Measurements from ENCODE around the gene SAMD4A.
A peak's percentile ranks its signal among the peaks of the same experiment; 100 is the strongest.

Gene SAMD4A

DNA sequence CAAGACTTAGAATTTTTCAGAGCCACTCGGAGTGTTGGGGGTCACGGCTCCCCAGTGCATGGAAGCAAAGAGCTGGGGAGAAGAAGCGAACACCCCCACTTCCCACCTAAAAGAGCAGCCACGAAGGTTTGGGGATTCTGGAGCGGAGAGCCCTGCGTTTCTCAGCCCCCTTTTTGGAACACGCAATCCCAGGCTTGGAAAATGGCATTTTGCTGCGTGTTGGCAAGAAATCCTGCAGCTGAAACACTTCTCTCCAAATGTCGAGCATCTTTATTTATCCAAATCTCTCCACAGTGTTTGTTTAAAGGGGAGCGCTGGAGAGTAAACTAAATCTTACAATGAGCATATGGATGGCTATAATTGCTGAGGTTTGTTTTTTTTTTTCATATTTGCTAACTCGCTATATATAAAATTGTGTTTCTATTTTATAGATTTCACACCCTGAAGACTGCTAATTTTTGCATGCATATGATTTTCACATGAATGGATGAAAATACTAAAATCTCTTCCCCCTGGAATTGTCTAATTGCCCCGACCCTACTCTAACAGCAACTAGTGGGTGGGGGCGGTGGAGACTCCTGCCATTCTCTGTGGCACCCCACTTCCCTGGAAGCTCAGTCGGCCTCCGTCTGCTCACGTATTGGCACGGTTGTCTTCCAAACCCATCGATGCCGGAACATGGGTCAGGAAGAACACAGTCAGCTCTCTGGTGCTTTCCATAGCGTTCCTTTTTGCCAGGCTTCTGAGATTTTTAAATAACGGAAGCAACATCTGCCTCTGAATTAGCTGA lies 215.2 kb downstream of the SAMD4A start:
- no peak for DNase-seq (ENCODE audit: low read depth in 2 of 2)

DNA sequence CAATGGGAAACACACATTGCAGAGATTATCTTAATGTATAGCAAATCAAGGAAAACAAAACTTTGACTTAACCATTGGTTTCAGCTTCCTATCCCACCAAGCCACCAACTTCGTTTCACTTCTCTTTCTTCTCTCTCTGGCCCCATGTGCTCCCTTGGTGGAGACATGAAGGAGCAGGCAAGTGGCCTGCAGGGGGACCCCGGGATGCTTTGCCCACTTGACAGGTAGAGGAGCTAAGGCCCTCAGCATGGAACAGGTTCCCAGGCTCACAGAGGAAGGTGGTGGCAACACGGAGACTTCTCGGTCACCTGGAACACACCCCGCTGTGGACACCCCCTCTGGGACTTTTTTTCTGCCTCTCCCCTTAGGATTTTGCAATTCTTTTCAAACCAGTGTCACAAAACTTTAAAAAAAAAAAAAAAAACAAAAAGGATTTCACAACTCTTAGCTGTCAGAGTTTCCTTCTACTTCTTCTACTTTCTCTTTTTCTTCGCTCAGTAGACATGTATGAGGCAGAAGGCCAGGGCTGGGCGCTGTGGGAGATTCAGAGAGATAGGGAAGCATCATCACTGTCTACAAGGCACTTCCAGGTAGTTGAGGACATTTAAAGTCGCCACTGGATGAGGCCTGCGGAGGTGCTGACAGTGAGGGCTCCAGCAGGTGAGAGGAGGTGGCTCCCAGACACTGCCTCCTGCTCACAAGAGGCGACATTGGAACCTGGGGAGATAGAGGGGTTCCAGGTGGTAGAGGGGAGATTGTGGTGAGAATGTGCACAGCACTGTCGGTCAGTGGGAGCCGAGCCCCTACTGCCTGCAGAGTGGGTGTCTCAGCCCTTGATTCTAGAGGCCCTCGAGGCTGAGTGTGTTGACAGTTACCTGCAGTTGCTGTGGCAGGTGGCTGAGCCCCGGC lies 216.1 kb downstream of the SAMD4A start:
- DNase-seq (ENCODE audit: low read depth in 2 of 2) = no peak

DNA sequence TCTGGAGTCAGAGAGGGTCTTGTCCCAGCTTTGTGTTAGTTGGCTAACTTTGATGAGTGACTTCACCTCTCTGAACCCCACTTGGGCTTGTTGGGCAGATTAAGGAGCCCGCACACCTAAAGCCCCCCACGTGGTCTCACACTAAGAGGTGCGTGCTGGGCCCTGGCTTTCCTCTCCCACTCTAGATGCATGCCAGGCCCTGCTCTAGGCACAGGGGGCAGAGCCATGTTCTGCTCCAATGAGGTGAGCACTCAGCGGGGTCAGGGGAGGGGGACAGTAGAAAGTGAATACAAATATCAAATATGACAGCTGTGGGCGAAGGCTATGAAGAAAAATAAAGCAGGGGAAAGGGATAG lies 216.7 kb downstream of the SAMD4A start:
- no peak for DNase-seq (ENCODE audit: low read depth in 2 of 2)

DNA sequence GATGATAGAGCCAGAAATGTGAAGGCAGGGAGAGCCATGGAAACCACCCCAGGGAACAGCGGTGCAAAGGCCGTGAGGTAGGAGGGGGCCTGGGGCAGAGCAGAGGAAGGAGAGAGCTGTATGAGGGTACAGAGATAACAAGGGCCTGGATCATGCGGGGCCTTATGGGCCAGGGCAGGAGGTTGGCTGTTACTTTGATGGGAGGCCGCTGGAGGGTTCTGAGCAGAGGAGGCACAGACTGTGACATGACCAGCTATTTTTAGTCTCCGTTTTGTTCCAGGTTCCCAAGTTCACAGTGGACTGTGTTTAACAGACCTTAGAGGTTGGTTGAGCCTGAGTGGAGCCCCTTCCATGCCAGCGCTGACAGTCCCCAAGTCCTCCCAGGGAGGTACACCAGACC lies 217.1 kb downstream of the SAMD4A start:
- no peak for DNase-seq (ENCODE audit: low read depth in 2 of 2)

DNA sequence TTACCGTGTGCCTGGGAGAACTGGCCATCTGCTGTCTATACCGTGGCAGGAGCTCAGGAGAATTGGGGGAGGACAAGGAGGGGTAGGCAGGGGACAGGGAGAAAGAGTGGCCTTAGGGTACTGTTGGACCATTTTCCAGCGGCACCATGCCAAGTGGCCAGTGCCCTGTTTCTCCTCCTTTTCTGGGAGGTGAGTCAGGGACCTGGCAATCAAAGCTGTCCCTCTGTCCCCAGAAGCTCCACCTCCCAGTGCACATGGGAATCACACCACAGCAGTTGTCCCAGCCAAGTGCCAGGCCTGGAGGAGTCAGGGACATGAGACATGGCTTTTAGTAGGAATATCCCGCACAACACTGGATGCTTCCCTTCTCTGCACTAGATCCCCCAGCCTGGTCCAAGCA lies 217.7 kb downstream of the SAMD4A start:
- no peak for DNase-seq (ENCODE audit: low read depth in 2 of 2)

DNA sequence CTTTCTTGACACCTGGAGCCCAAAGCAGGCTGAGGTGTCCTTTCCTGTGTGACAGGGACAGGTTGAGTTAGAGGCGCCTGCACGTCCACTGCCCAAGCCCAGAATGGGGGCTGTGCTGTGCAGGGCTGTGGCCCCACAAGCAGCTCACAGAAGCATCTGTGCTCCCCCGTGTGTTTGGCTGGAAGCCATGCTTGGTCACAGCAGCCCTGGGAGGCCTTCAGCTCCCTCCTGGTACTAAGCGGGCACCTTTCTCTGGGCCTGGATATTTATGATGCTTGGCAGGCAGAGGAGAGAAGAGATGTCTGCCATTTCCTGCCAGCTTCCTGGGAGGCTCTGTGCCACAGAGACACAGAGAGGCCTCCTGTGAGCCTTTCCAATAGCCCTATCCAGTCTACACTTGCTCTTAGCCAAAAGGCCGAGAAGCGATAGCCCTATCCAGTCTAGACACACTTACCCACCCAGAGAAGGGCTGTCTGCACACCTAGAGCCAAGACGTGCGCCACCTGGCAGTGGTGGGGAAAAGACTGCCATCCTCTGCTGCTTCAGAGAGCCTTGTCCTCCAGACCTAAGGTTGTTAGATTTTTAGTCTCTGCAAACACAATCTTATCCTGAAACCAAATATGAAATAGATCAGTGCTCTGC lies 218.3 kb downstream of the SAMD4A start:
- DNase-seq (ENCODE audit: low read depth in 2 of 2) = no peak

DNA sequence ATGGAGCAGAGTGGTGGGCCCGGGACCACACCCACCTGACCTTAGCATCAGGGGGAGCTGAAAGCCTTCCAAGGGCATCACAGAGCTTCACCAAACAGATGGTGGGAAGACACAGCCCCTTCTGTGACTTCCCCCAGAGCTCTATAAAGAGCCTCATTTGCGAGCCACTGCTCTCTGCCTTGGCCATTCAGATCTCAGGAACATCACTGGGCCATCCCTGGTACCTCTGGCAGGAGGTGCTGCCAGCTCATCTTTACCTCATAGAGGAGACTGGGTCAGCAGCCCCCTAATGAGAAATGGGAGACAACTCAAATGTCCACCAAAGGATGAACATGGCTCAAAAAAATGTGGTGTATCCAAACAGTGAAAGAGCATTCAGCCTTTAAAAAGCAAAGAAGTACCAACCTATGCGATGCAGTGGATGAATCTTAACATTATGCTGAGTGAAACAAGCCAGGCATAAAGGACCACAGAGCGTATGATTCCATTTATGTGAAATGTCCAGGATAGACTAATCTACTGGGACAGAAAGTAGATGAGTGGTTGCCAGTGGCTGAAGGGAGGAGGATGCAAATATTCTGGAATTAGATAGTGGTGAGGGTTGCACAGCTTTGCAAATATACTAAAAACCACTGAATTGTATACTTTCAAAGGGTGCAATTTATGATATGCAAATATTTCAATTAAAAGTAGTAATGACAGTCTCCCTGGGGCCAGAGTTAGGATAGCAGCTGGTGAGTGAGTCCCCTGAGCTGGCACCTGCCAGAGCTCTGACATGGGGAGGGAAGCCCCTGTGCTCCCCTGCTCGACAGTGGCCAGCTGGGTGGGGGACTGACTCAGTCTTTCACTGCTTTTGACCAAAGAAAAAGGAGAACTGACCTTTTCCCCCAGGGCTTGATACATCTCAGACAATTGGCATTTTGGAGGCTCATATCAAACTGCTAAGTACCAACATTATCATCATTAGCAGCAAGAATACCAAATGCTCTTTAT lies 219.1 kb downstream of the SAMD4A start:
- no peak for DNase-seq (ENCODE audit: low read depth in 2 of 2)

DNA sequence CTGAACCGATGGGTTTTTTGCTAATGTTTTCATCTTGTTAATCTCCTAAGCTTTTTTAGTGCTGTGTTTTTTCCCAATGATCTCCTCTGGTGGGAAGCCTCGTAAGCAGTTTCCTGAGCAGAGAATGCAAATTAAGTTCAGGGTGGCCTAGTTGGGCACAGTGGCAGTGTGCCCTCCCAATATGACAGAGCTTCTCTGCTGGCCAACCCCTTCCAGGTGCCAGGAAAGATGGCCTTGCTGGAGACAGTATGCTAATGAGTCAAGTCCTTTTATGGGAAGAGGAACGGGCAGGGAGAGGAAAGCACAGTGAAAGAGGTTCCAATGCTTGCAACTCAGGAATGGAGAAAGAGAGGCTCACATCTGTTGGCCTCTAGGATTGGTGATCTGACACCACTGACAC lies 219.9 kb downstream of the SAMD4A start:
- no peak for DNase-seq (ENCODE audit: low read depth in 2 of 2)

DNA sequence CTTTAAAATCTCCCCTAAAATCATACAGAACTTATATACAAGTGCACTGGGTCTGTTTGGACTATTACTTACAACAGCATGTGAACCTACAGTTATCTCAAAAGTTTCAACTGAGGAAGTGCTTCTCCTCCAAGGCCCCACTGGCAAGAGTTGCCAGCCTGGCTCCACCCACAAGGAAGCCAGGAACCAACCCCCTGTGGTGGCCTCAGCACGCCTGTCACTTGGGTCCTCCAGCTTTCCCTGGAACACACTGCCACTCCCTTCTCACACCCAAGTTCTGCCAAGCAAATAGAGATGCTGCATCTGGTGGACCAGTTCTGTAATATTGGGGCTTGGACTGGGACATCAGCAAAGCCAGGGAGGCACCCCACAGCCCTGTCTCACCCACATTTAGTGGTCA lies 220.3 kb downstream of the SAMD4A start:
- no peak for DNase-seq (ENCODE audit: low read depth in 2 of 2)

DNA sequence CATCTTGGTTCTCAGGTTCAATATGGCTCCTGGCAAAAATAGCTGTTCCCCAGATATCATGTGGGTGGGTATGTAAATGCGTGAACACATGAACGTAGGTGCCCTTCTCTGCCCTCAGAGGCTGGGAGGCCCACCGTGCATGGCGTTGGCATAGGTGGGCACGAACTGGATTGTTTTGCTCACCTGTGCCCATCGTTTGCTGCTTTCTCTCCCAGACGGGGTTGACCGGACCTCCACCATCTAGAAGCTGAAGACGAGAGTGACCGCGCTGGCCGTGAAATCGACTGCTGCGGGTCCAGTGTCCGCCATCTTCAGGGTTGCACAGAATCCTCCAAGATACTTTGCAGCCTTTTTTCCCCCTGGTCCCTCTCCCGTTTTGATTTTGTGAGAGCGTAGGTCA lies 221.8 kb downstream of the SAMD4A start:
- no peak for DNase-seq (ENCODE audit: low read depth in 2 of 2)

DNA sequence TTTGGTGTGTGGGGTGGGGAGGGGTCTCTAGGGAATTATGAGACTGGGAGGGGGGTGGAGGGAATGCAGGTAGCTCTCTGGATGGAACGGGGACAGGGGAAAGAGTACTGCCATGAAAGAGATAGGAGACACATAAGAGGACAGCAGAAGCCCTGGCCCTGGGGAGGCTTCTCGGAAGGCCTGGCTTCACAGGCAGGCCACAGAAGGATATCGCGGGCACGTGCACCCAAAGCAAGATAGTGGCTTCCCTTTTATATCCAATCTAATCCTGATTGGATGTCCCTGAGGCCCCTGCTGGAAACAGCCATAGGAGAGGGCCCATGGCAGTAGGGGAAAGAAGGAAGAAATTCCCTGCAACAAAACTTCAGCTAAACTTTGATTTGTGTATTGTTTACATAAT lies 222.2 kb downstream of the SAMD4A start:
- no peak for DNase-seq (ENCODE audit: low read depth in 2 of 2)

DNA sequence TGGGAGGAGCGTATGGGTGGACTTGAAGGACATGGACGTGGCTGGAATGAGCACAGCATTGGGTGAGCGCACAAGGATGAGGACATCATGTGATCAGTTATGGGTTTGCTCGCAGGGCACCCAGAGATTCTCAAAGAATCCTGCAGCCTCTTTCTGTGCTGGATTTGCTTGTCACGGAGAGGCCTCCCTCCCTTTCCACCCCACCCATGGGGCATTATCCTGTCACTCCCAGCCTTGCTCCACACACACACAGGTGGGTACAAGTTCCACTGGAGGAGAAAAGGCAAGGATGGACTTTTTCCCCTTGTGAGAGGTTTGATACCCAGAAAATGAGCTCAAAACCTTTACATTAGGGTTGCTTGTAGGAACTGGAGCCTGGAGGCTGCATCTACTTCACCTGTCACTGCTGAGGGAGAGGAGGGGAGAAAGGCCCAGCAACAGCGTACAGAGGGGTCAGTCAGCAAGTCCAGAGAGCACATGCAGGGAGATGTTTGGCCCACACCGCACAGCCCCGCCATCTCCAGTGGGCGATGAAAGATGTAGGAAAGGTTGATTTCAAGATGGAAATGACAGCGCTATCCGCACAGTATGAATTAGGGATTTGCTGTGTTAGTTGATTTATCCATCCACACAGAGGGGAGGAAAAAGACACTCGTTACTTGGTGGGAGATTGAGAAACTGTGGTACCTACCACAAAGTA lies 223.0 kb downstream of the SAMD4A start:
- no peak for DNase-seq (ENCODE audit: low read depth in 2 of 2)

DNA sequence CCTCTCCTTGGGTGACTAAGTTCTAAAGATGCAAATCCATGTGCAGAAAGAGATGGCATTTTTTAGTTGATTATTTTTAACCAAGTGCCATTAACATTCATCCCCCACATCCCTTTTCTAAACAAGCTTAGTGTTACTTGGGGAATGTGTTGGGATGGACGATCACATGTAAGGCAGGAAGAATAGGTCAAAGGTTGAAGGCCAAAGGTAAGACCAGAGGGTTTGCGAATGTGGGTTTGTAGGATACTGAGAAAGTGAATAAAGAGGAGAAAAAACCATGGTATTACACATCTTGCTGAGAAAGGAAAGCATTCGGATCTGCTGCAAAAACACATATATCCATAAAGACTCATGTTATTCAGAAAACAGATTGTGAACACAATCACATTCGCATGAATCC lies 224.1 kb downstream of the SAMD4A start:
- DNase-seq (ENCODE audit: low read depth in 2 of 2) = no peak

DNA sequence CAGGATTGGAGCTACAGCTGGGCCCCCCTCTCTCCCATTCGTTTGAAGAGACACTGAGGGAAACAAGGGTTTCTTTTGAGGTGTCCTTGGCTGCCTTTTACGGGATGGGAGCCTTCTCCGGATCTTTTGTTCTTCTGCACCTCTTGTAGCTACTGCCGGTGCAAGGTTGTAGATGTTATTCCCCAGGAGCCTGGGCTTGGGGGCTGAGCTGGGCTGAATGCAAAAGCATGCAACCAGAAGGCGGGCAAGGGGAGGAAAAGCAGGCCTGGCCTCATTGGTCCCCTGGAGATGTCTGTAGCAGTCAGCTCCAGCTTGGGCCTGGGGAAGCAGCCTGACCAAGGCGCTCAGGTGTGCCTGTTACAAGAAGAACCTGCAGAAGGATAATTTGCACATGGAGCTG lies 225.4 kb downstream of the SAMD4A start:
- no peak for DNase-seq (ENCODE audit: low read depth in 2 of 2)

DNA sequence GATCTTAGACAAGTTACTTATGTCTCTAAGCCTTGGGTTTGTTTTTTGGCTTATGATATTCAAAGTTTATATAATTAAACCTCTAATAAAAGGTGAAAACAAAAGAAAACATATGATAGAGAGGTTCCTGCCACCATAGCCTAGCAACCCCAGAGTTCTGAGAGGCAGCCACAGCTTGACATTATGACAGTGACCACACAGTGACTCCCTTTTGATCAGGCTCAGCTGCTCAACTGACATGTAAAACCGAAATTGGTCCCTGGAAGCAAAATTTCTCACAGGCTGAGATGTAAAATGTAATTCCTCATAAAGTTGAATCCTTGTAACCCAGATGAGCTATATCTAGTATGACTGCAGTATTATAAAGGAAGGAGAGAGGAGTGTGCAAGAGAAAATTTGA lies 227.2 kb downstream of the SAMD4A start:
- DNase-seq (ENCODE audit: low read depth in 2 of 2) = no peak

DNA sequence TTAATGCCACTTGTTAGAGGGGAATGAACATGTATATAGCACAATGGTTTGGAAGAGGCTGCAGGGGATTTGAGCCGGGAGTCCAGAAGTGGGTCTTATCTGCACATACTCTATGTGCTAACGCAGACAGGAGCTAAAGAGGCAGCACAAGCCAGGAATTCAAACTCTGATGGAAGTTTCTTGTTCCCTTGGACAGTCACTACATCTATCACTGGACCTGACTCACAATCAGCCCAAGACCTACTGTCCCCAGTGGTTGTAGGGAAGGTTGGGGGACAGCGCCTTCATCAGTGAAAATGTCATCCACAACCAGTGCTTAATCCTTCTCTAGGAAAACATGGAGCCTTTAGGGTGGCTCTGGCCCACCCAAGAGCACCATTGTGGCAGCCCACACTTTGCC lies 227.9 kb downstream of the SAMD4A start:
- no peak for DNase-seq (ENCODE audit: low read depth in 2 of 2)

DNA sequence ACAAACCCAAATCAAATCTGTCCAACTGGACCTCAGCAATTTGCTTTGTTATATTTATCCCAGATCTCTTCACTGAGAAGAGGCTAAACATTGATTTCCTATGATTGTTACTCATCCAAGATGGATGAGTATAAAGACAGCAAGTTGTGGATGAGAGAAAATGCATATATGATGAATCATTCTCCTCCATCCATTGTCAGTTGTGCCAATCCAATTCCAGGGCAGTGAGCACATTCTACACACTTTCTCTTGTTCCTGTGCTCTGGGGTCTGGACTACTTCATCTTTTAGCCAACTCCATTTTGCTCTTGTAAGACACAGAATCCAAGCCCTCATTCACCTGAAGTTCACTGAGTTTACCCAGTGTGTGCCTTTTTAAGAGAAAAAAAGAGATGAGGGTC lies 230.0 kb downstream of the SAMD4A start:
- DNase-seq (ENCODE audit: low read depth in 2 of 2) = peak; percentile 58 to 63

DNA sequence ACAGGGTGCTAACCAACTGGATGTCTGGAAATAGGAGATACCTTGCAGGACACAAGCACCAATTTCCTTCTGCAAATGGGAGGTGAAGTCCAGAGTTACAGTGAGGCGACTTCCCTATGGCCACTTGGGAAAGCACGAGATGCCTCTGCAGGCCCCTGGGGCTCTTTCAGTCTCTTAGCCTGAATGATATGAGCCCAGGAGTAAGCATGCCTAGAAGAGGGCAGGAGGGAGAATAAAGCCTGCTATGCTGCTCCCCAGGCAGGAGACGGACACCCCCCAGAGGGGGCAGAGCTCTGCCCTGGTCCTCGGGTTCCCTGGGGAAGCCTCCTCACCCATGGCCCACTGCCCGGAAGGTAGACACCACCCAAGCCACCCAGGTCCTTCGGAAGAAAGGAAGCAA lies 230.6 kb downstream of the SAMD4A start:
- no peak for DNase-seq (ENCODE audit: low read depth in 2 of 2)

DNA sequence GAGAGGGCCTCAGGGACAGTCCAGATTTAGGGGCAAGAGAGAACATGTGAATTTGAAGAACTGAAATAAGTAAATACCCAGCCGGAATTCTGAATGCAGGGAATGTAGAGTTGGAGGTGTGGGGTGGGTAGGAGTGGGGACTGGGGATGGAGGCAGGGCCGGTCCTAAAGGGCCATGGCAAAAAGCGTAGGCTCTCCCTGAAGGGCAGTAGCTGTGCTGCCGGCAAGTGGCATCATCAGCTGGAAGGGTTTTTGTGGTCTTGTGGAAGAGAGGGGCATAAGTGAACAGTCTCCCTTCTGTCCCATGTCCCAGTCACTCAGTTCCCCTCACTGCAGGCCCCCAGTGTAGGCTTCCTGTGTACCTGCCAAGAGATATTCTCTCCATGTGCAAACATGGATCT lies 231.1 kb downstream of the SAMD4A start:
- no peak for DNase-seq (ENCODE audit: low read depth in 2 of 2)

DNA sequence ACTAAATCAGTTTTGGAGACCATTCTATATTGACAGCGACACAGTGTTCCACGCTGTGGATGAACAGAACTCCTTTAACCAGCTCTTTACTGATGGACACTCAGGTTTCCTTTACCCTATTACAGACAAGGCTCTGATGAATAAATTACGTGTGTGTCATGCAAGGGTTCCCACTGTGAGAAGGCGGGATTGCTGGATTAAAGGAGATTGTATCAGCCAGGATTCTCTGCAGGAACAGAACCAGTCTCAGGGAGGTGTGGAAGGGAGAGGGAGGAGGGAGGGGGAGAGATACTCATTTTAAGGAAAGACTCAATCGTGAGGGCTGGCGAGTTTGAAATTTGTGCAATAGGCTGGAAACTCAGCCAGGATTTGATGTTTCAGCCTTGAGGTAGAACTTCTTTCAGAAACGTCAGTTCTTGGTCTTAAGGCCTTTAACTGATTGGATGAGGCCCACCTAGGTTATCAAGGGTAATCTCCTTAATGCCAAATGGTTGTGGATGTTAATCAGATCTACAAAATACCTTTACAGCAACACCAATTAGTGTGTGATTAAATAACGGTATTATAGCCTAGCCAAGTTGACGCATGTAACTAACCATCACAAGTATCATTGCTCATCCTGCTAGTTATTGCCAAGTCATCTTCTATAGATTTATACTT lies 231.7 kb downstream of the SAMD4A start:
- no peak for DNase-seq (ENCODE audit: low read depth in 2 of 2)

Measured in fibroblast of skin of left biceps (primary cell).